Progenitor cell of endocrine pancreas (in vitro differentiated cells): ENCODE measurements around the gene CUEDC1. TPM values are rescaled to one million over a fixed set of nuclear protein-coding genes. Genes with fewer than 3 reads are reported as not detected.

Experiments
- DNase-seq: peaks from one replicate; pipeline ENCODE4 v3.0.0; 2021; ENCODE audit warnings: low spot score; ENCODE audit not compliant: unreplicated experiment
- H3K27ac Mint-ChIP-seq: 2 replicates; pipeline ENCODE4 v1.8.0; 2021; ENCODE audit warnings: mild to moderate bottlenecking, moderate library complexity, mixed read lengths
- H3K27me3 Mint-ChIP-seq: 2 replicates; pipeline ENCODE4 v1.8.0; 2021; ENCODE audit warnings: mixed read lengths
- H3K36me3 Mint-ChIP-seq: 2 replicates; pipeline ENCODE4 v1.8.0; 2022; ENCODE audit warnings: mixed read lengths; ENCODE audit not compliant: insufficient read depth
- H3K4me1 Mint-ChIP-seq: 2 replicates; pipeline ENCODE4 v1.8.0; 2021; ENCODE audit warnings: low read depth, mixed read lengths
- H3K4me3 Mint-ChIP-seq: 2 replicates; pipeline ENCODE4 v1.8.0; 2021; ENCODE audit warnings: low read depth, mild to moderate bottlenecking, moderate library complexity, mixed read lengths
- H3K9me3 Mint-ChIP-seq: 2 replicates; pipeline ENCODE4 v1.8.0; 2021; ENCODE audit warnings: low read depth, mixed read lengths
- CTCF ChIP-seq: fragments of 200-600 bp; sonication (generic); IDR thresholded peaks from one replicate; pipeline ENCODE4 v1.5.0; 2021; ENCODE audit warnings: antibody characterized with exemption, mild to moderate bottlenecking; ENCODE audit not compliant: unreplicated experiment
- total RNA-seq: library from RNA; stranded (reverse); gene quantifications from 2 replicates; pipeline ENCODE4 v1.2.1, GENCODE V29; 2021

The CUEDC1 gene
- total RNA-seq, 1 donor from 2014 or later = 30.8 TPM

GRCh38 chr17:57919918-57920317, 35.3 kb downstream of the CUEDC1 start:
- Mint-ChIP-seq H3K4me3 (no peak overlapping the region), H3K9me3 (no peaks in the 10 kb centered on the region), H3K36me3 (no peaks in the 10 kb centered on the region), H3K4me1 (peaks cover 47% of the 10 kb centered on the region), H3K27me3 (no peaks in the 10 kb centered on the region), H3K27ac (no peak overlapping the region)
- DNase-seq = no peak
- no peak for TF ChIP-seq CTCF

- H3K27ac Mint-ChIP-seq = peak overlapping the region; percentile 90
- H3K4me1 Mint-ChIP-seq = peaks cover 52% of the 10 kb centered on the region
- H3K4me3 Mint-ChIP-seq = no peak overlapping the region
- H3K27me3 Mint-ChIP-seq = no peaks in the 10 kb centered on the region
- no peak for TF ChIP-seq CTCF
- no peaks in the 10 kb centered on the region for H3K36me3 Mint-ChIP-seq
- no peak for DNase-seq
- H3K9me3 Mint-ChIP-seq = no peaks in the 10 kb centered on the region
Measured at GRCh38 chr17:57918017-57918895, 37.0 kb downstream of the CUEDC1 start.

GRCh38 chr17:57916925-57917858, 38.0 kb downstream of the CUEDC1 start:
- Mint-ChIP-seq H3K9me3 (no peaks in the 10 kb centered on the region), H3K4me1 (peaks cover 54% of the 10 kb centered on the region), H3K27me3 (no peaks in the 10 kb centered on the region), H3K27ac (peak overlapping the region; percentile 90), H3K36me3 (no peaks in the 10 kb centered on the region), H3K4me3 (no peak overlapping the region)
- no peak for TF ChIP-seq CTCF
- no peak for DNase-seq

- Mint-ChIP-seq H3K27ac (peak overlapping the region; percentile 90), H3K4me1 (peaks cover 54% of the 10 kb centered on the region), H3K36me3 (no peaks in the 10 kb centered on the region), H3K9me3 (no peaks in the 10 kb centered on the region), H3K4me3 (peak overlapping the region; percentile 0), H3K27me3 (no peaks in the 10 kb centered on the region)
- no peak for TF ChIP-seq CTCF
- peak; percentile 60 for DNase-seq
Measured at GRCh38 chr17:57915985-57916757, 39.0 kb downstream of the CUEDC1 start.
